GM21367 (cell line): ENCODE results near the gene SOCS2.

ENCODE experiments used
- ATAC-seq: cut with Tn5 transposase; IDR thresholded peaks from one replicate; pipeline ENCODE4 v1.9.1; 2021; ENCODE audit not compliant: unreplicated experiment

SOCS2 gene

GRCh38 chr12:93626160-93626559 lies 53.7 kb downstream of the SOCS2 start:
- no peak for ATAC-seq
